ENCODE data around the gene RENBP. TPM values are rescaled to one million over a fixed set of nuclear protein-coding genes. Genes with fewer than 3 reads are reported as not detected.

The RENBP gene
- total and polyA plus RNA-seq, 9 of the 15 experiments (the other 6 are each of a cell fraction or from before 2014, with no cell fraction given) = 0.07 to 14.8 (median 10.6) TPM; not detected in 1

GRCh38 chrX:153925739-153926551, 18.5 kb downstream of the RENBP start, which contains the start of gene ARHGAP4 (continued):
- TF ChIP-seq MTA3 (IDR thresholded peaks at IDR 0.05; ENCODE audit: borderline replicate concordance) (peak; percentile 38; the same call in 1 of the 2 replicates), TOE1 (IDR thresholded peaks at IDR 0.05; ENCODE audit: borderline replicate concordance) (0 out of 2 replicates have a peak, but pooled peaks have one; percentile 18), TOE1 (CRISPR knock-in tag; IDR thresholded peaks at IDR 0.05; ENCODE audit: borderline replicate concordance, low read depth) (no peak), MBD2 (IDR thresholded peaks at IDR 0.05; ENCODE audit: borderline replicate concordance, low read depth) (peak; percentile 75; the same call in 1 of the 2 replicates), VEZF1 (CRISPR knock-in tag; IDR thresholded peaks at IDR 0.05) (peak; percentile 50), CTCF (IDR thresholded peaks at IDR 0.05 in 2 of 3, conservative IDR thresholded peaks at IDR 0.05 in 1 of 3; ENCODE audit: insufficient read depth in 2 of 3, low read depth in 1 of 3, low read length in 3 of 3) (peak in 1 of 3 experiments; percentile 7; a peak in 1 of 6 replicates), DMBX1 (CRISPR knock-in tag; IDR thresholded peaks at IDR 0.05; ENCODE audit: borderline replicate concordance) (peak; percentile 58; the same call in 1 of the 2 replicates), RBM14 (IDR thresholded peaks at IDR 0.05; ENCODE audit: borderline replicate concordance, insufficient read depth, low read depth, low read length) (peak; percentile 83; the same call in 1 of the 2 replicates), HNRNPUL1 (IDR thresholded peaks at IDR 0.05; ENCODE audit: low read length) (0 out of 2 replicates have a peak, but pooled peaks have one; percentile 38), FOXM1 (IDR thresholded peaks at IDR 0.05; ENCODE audit: low read depth) (no peak), FOXM1 (CRISPR knock-in tag; IDR thresholded peaks at IDR 0.05; ENCODE audit: low read depth) (no peak), MYC (IDR thresholded peaks at IDR 0.05; ENCODE audit: low read depth, low read length) (peak; percentile 84), MYC (CRISPR knock-in tag; IDR thresholded peaks at IDR 0.05; ENCODE audit: borderline replicate concordance, low read depth) (peak; percentile 45; the same call in 1 of the 2 replicates), BRF2 (IDR thresholded peaks at IDR 0.05; ENCODE audit: borderline replicate concordance, insufficient read depth, insufficient read length) (no peak), SMARCE1 (IDR thresholded peaks at IDR 0.05) (0 out of 2 replicates have a peak, but pooled peaks have one; percentile 12), PHF8 (IDR thresholded peaks at IDR 0.05; ENCODE audit: borderline replicate concordance, low read length) (peak; percentile 60; the same call in 1 of the 2 replicates), CHD2 (IDR thresholded peaks at IDR 0.05; ENCODE audit: low read depth, low read length) (peak; percentile 57; the same call in 1 of the 2 replicates), PURB (CRISPR knock-in tag; IDR thresholded peaks at IDR 0.05; ENCODE audit: low read depth) (no peak), ZC3H4 (CRISPR knock-in tag; IDR thresholded peaks at IDR 0.05; ENCODE audit: borderline replicate concordance) (peak; percentile 81; the same call in 1 of the 2 replicates), CXXC5 (CRISPR knock-in tag; IDR thresholded peaks at IDR 0.05) (peak; percentile 87), PML (IDR thresholded peaks at IDR 0.05; ENCODE audit: low read length) (peak; percentile 98), RUNX1 (IDR thresholded peaks at IDR 0.05; ENCODE audit: low read depth) (peak; percentile 61; the same call in 1 of the 2 replicates), NFRKB (IDR thresholded peaks at IDR 0.05; ENCODE audit: low read depth) (peak; percentile 56; the same call in 1 of the 2 replicates)
